Chondrocyte (in vitro differentiated cells): Measurements from ENCODE around the gene PDZD7. TPM values are rescaled to one million over a fixed set of nuclear protein-coding genes. Genes with fewer than 3 reads are reported as not detected.

Experiments used
- DNase-seq: peaks from one replicate; pipeline ENCODE4 v3.0.0; 2021; ENCODE audit warnings: mixed read lengths, low spot score
- H3K27ac Mint-ChIP-seq: one replicate; pipeline ENCODE4 v1.8.0; 2021; ENCODE audit warnings: mild to moderate bottlenecking, moderate library complexity, mixed read lengths; ENCODE audit not compliant: unreplicated experiment
- H3K27me3 Mint-ChIP-seq: 2 replicates; pipeline ENCODE4 v1.8.0; 2021; ENCODE audit warnings: low read depth, mixed read lengths
- H3K36me3 Mint-ChIP-seq: 2 replicates; pipeline ENCODE4 v1.8.0; 2021; ENCODE audit warnings: low read depth, mixed read lengths
- H3K4me1 Mint-ChIP-seq: 2 replicates; pipeline ENCODE4 v1.8.0; 2021; ENCODE audit warnings: low read depth, mild to moderate bottlenecking, mixed read lengths
- H3K4me3 Mint-ChIP-seq: one replicate; pipeline ENCODE4 v1.8.0; 2021; ENCODE audit warnings: mild to moderate bottlenecking, moderate library complexity, mixed read lengths; ENCODE audit not compliant: unreplicated experiment
- H3K9me3 Mint-ChIP-seq: 2 replicates; pipeline ENCODE4 v1.8.0; 2021; ENCODE audit warnings: low read depth, mixed read lengths
- CTCF ChIP-seq: fragments of 200-600 bp; sonication (generic); IDR thresholded peaks from 2 replicates; pipeline ENCODE4 v1.5.0; 2021; ENCODE audit warnings: antibody characterized with exemption, mild to moderate bottlenecking, moderate library complexity
- total RNA-seq: library from RNA; stranded (reverse); gene quantifications from 3 replicates; pipeline ENCODE4 v1.2.1, GENCODE V29; 2021

PDZD7 gene
- total RNA-seq, 1 donor from 2014 or later: 1.8 TPM

GRCh38 chr10:101018600-101019439, 12.1 kb downstream of the PDZD7 start:
- H3K36me3 Mint-ChIP-seq: no peaks in the 10 kb centered on the region
- peaks cover 21% of the 10 kb centered on the region for H3K4me1 Mint-ChIP-seq
- H3K27me3 Mint-ChIP-seq: peaks cover 5% of the 10 kb centered on the region
- no peak overlapping the region for H3K4me3 Mint-ChIP-seq
- H3K27ac Mint-ChIP-seq: no peak overlapping the region
- peak; percentile 87 for TF ChIP-seq CTCF
- no peaks in the 10 kb centered on the region for H3K9me3 Mint-ChIP-seq
- peak; percentile 93 for DNase-seq

GRCh38 chr10:101018118-101018599, 12.8 kb downstream of the PDZD7 start:
- Mint-ChIP-seq H3K36me3 (no peaks in the 10 kb centered on the region), H3K4me1 (peaks cover 25% of the 10 kb centered on the region), H3K27ac (no peak overlapping the region), H3K27me3 (peaks cover 5% of the 10 kb centered on the region), H3K4me3 (no peak overlapping the region), H3K9me3 (no peaks in the 10 kb centered on the region)
- TF ChIP-seq CTCF: no peak
- peak; percentile 68 for DNase-seq

- H3K4me1 Mint-ChIP-seq: peaks cover 35% of the 10 kb centered on the region
- H3K4me3 Mint-ChIP-seq: no peak overlapping the region
- peak; percentile 68 for DNase-seq
- peaks cover 5% of the 10 kb centered on the region for H3K27me3 Mint-ChIP-seq
- TF ChIP-seq CTCF: no peak
- no peak overlapping the region for H3K27ac Mint-ChIP-seq
- H3K36me3 Mint-ChIP-seq: no peaks in the 10 kb centered on the region
- H3K9me3 Mint-ChIP-seq: no peaks in the 10 kb centered on the region
These were observed 14.1 kb downstream of the PDZD7 start for GRCh38 chr10:101016814-101017213.

GRCh38 chr10:101015582-101015973, 15.4 kb downstream of the PDZD7 start:
- Mint-ChIP-seq H3K27me3 (peaks cover 5% of the 10 kb centered on the region), H3K9me3 (no peaks in the 10 kb centered on the region), H3K4me1 (peaks cover 35% of the 10 kb centered on the region), H3K36me3 (no peaks in the 10 kb centered on the region), H3K4me3 (no peak overlapping the region), H3K27ac (peak overlapping the region; percentile 70)
- peak; percentile 75 for DNase-seq
- no peak for TF ChIP-seq CTCF

- Mint-ChIP-seq H3K36me3 (no peaks in the 10 kb centered on the region), H3K27ac (peak overlapping the region; percentile 70), H3K4me3 (no peak overlapping the region), H3K9me3 (no peaks in the 10 kb centered on the region), H3K27me3 (peaks cover 5% of the 10 kb centered on the region), H3K4me1 (peaks cover 35% of the 10 kb centered on the region)
- TF ChIP-seq CTCF: no peak
- DNase-seq: peak; percentile 68
These were observed 15.9 kb downstream of the PDZD7 start for GRCh38 chr10:101014966-101015581.
